ENCODE measurements around the gene RNF182. TPM values are rescaled to one million over a fixed set of nuclear protein-coding genes. Genes with fewer than 3 reads are reported as not detected.
A peak's percentile ranks its signal among the peaks of the same experiment; 100 is the strongest.

The RNF182 gene
- total and polyA plus RNA-seq, 9 of the 15 experiments (the other 6 are each of a cell fraction or from before 2014, with no cell fraction given): 12.8 to 22.8 (median 17.5) TPM

GRCh38 chr6:13920552-13920951 lies 4.2 kb upstream of the RNF182 start:
- FAIRE-seq (peak; percentile 75), ATAC-seq (no peak), DNase-seq (ENCODE audit: extremely low read depth in 1 of 4, low spot score in 3 of 4) (peak in 2 of 4 experiments; percentile 44 to 73)
- H3K27ac ChIP-seq (ENCODE audit: extremely low read depth, low read depth, low read length): peak overlapping the region; percentile 64
- no TSS peak for BruUV-seq (replicated peaks)
- intact Hi-C loops (cut with micrococcal nuclease): no loop called here
- H3K27me3 ChIP-seq (ENCODE audit: control insufficient read depth in 2 of 2, insufficient read depth in 2 of 2, low read length in 2 of 2): no peaks in the 10 kb centered on the region
- no peaks in the 10 kb centered on the region for H3K9me3 ChIP-seq (replicated peaks; ENCODE audit: control insufficient read depth, insufficient read depth, low read depth, low read length)
- ChIA-PET POLR2A (interaction anchor here (1.0 kb wide), 1 partner anchor 126 kb away, joined by 4 read pairs; no protein-coding TSS in a partner anchor), CTCF (ENCODE audit: low intra/inter-chr PET ratio) (interaction anchor here (1.0 kb wide), 1 partner anchor 146 kb away, joined by 3 read pairs; no protein-coding TSS in a partner anchor)
- peak overlapping the region; percentile 85 for H2AFZ ChIP-seq (ENCODE audit: low read depth, low read length)
- no peaks in the 10 kb centered on the region for H3K9me1 ChIP-seq (ENCODE audit: control insufficient read depth, insufficient read depth, low read length)
- H3K4me2 ChIP-seq (ENCODE audit: insufficient read depth, low read length): peak overlapping the region; percentile 17; the same call in 1 of the 2 replicates
- peaks cover 17 to 57% of the 10 kb centered on the region in 2 experiments for H3K4me1 ChIP-seq (replicated peaks in 1 of 2; ENCODE audit: control insufficient read depth in 2 of 2, insufficient read depth in 2 of 2, low read length in 2 of 2)
- H3K79me2 ChIP-seq (ENCODE audit: control insufficient read depth, insufficient read depth, low read length): peaks cover 6% of the 10 kb centered on the region
- no peaks in the 10 kb centered on the region for H4K20me1 ChIP-seq (replicated peaks; ENCODE audit: control insufficient read depth, insufficient read depth, low read length)
- 2% methylated on average over 4 of the region's 4 CpGs for WGBS (ENCODE audit: insufficient coverage, low coverage, missing lambda C conversion rate)
- in situ Hi-C loops (cut with MboI): no loop called here
- no peaks in the 10 kb centered on the region for H3K36me3 ChIP-seq (ENCODE audit: control insufficient read depth, insufficient read depth, low read length)
- no peak overlapping the region for H3K4me3 ChIP-seq
- H3K9ac ChIP-seq (ENCODE audit: insufficient read depth in 1 of 2, low read depth in 2 of 2, low read length in 2 of 2): peak overlapping the region in 1 of 2 experiments; percentile 51; a peak in 2 of 4 replicates
- no peak for TF ChIP-seq TEAD2 (tag; IDR thresholded peaks at IDR 0.05)
- TF ChIP-seq NFE2 (IDR thresholded peaks at IDR 0.05; ENCODE audit: low read depth): peak; percentile 59; the same call in 1 of the 2 replicates
- TF ChIP-seq HNRNPLL (IDR thresholded peaks at IDR 0.05; ENCODE audit: low read depth, low read length, poor library complexity, severe bottlenecking): no peak
- no peak for TF ChIP-seq ZBTB8A (IDR thresholded peaks at IDR 0.05; ENCODE audit: partially characterized antibody)
- TF ChIP-seq PHF21A (IDR thresholded peaks at IDR 0.05; ENCODE audit: borderline replicate concordance, low read depth): no peak
- no peak for TF ChIP-seq CXXC5 (CRISPR knock-in tag; IDR thresholded peaks at IDR 0.05)
- no peak for TF ChIP-seq TRIM25 (IDR thresholded peaks at IDR 0.05; ENCODE audit: borderline replicate concordance)
- 0 out of 2 replicates have a peak, but pooled peaks have one; percentile 36 for TF ChIP-seq ZBTB40 (IDR thresholded peaks at IDR 0.05)
- no peak for TF ChIP-seq ZBTB40 (CRISPR knock-in tag; IDR thresholded peaks at IDR 0.05)
- TF ChIP-seq ZNF449 (CRISPR knock-in tag; IDR thresholded peaks at IDR 0.05): no peak
